Astrocyte of the hippocampus (primary cell): ENCODE measurements around the gene HIP1R.
A peak's percentile ranks its signal among the peaks of the same experiment; 100 is the strongest.
"Not testable (repeated sequence)": the region's sequence is repeated elsewhere in the genome, so short reads cannot be mapped to it uniquely, and the experiment has no call there.

Experiments used
- DNase-seq: peaks from one replicate; pipeline ENCODE4 v3.0.0; 2011; ENCODE audit warnings: low read depth, low spot score

Gene HIP1R

GRCh38 chr12:122893208-122894153 is 58.2 kb downstream of the HIP1R start:
- DNase-seq: no peak

GRCh38 chr12:122894193-122895121 is 59.2 kb downstream of the HIP1R start:
- peak; percentile 33 for DNase-seq

GRCh38 chr12:122895320-122895703 is 60.1 kb downstream of the HIP1R start:
- DNase-seq: peak; percentile 38

- DNase-seq: peak; percentile 95
Observed at GRCh38 chr12:122895704-122896636, 60.7 kb downstream of the HIP1R start, which contains the start of gene VPS37B. TSS of gene VPS37B (minus strand) at chr12:122896124. CDS start at chr12:122896062, 62 bp downstream.

GRCh38 chr12:122896662-122897061 is 61.4 kb downstream of the HIP1R start:
- no peak for DNase-seq

- no peak for DNase-seq
Observed at GRCh38 chr12:122899887-122900286, 64.6 kb downstream of the HIP1R start.

GRCh38 chr12:122902854-122903692 is 67.8 kb downstream of the HIP1R start:
- DNase-seq: no peak

- no peak for DNase-seq
Observed at GRCh38 chr12:122903693-122904034, 68.4 kb downstream of the HIP1R start.

GRCh38 chr12:122905258-122905657 is 70.0 kb downstream of the HIP1R start:
- DNase-seq: not testable (repeated sequence)

- DNase-seq: no peak
Observed at GRCh38 chr12:122908915-122909314, 73.7 kb downstream of the HIP1R start.

GRCh38 chr12:122909442-122910288 is 74.4 kb downstream of the HIP1R start:
- DNase-seq: peak; percentile 37
